Cardiac fibroblast (primary cell): Measurements from ENCODE around the gene ACOXL.

ENCODE experiments used
- DNase-seq, 2 donors: peaks; one replicate each; pipeline versions ENCODE4 v3.0.0 to v3.0.0-alpha.2; 2010; ENCODE audit warnings: low read depth in 2 of 2
- H3K4me3 ChIP-seq, 2 donors: replicated peaks in 1 of 2; 1 replicate in 1 of 2; 2 replicates in 1 of 2; pipeline ENCODE4 v1.5.1; 2011; ENCODE audit warnings: low read depth in 2 of 2, low read length in 2 of 2, mild to moderate bottlenecking in 2 of 2, moderate library complexity in 1 of 2
- TF ChIP-seq, protein P1 (sequence below): IDR thresholded peaks from one replicate; pipeline ENCODE4 v1.5.1; 2011; ENCODE audit warnings: low read depth, mild to moderate bottlenecking, low read length, inconsistent platforms

The ACOXL gene

DNA sequence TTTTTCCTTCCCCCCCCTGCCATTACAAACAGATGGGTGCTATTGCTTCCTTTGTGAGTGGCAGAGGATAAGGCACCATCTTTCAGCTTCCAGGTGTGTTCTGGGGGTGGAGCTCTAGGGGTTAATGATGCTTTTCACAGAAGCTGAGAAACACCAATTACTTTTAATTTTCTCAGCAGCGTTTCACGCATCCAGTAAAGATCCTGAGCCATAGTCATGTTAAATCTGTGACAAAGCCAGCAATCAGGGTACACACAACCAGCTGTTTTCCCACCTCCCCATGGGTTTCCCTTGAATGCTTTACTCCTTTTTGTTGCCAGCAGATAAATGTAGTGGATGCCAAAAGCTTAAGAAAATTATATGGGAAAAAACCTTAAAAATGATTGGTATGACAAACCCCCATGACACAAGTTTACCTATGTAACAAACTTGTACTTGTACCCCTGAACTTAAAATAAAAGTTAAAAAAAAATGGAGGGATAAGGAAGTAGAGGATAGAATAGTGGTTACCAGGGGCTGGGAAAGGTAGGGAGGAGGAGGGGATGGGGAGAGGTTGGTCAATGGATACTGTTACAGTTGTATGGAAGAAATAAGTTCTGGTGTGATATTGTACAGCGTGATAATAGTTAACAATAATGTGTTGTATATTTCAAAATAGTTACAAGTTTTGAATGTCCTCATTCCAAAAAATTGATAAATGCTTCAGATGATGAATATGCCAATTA is 70.0 kb downstream of the ACOXL start:
- no peak overlapping the region for H3K4me3 ChIP-seq
- TF ChIP-seq, protein P1, sequence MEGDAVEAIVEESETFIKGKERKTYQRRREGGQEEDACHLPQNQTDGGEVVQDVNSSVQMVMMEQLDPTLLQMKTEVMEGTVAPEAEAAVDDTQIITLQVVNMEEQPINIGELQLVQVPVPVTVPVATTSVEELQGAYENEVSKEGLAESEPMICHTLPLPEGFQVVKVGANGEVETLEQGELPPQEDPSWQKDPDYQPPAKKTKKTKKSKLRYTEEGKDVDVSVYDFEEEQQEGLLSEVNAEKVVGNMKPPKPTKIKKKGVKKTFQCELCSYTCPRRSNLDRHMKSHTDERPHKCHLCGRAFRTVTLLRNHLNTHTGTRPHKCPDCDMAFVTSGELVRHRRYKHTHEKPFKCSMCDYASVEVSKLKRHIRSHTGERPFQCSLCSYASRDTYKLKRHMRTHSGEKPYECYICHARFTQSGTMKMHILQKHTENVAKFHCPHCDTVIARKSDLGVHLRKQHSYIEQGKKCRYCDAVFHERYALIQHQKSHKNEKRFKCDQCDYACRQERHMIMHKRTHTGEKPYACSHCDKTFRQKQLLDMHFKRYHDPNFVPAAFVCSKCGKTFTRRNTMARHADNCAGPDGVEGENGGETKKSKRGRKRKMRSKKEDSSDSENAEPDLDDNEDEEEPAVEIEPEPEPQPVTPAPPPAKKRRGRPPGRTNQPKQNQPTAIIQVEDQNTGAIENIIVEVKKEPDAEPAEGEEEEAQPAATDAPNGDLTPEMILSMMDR = no peak
- no peak for DNase-seq

DNA sequence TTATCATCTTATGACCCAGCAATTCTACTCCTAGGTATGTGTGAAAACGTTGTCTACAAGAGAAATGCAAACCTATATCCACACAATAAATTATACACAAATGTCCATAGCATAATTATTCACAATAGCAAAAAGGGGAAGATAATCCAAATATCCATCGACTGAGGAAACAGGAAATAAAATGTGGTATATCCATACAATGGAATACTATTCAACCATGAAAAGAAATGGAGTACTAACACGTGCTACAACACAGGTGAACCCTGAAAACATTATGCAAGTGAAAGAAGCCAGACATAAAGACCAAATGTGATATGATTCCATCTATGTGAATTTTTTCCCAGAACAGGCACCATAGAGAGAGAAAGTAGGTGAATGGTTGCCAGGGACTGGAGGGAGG is 72.1 kb downstream of the ACOXL start:
- DNase-seq = no peak
- H3K4me3 ChIP-seq = no peak overlapping the region
- TF ChIP-seq, protein P1 = no peak

DNA sequence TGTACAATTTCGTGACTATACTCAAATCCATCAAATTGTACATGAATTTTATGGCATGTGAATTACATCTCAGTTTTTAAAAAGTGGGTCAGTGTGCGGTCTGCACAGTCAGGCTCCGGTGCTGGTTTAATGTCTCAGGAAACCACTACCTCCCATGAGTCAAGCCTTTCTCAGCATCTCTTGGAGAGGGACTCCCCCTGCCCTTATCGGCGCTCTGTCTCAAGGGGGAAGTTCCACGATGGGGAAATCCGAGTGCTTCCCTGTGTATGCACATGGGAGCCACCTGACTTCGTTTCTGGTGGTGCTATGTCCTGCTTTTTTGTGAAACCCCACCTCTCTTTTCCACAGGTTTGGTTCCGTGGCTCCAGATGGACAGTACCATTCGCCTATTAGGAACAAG is 72.5 kb downstream of the ACOXL start:
- DNase-seq = no peak
- TF ChIP-seq, protein P1 = no peak
- no peak overlapping the region for H3K4me3 ChIP-seq

DNA sequence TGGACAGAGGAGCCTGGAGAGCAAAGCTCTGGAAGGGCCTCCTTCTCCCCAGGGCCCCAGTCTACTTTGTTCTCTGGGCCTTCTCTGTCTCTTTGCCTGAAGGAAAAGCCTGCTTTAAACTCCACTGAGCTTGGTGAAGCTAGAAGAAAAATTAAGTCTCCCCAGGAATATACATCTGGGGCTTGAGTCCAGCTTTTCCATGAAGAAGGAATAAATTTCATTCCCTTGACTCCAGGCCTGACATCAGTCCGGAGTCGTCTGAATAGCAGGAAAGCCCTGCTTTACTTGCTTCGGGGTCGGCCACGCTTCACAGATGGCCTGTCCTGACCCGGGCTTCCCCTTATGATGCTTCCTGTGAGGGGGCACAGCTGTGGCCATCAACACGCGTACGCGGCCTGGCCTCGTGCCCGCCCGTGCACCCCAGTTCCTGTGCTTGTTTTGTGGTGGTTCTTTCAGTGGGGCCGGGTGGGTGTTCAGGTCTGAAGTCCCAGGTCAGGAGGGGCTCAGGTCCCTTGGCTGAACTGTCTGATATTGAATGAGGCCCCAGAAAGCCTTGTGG is 73.6 kb downstream of the ACOXL start:
- no peak overlapping the region for H3K4me3 ChIP-seq
- DNase-seq = no peak
- TF ChIP-seq, protein P1 = no peak

DNA sequence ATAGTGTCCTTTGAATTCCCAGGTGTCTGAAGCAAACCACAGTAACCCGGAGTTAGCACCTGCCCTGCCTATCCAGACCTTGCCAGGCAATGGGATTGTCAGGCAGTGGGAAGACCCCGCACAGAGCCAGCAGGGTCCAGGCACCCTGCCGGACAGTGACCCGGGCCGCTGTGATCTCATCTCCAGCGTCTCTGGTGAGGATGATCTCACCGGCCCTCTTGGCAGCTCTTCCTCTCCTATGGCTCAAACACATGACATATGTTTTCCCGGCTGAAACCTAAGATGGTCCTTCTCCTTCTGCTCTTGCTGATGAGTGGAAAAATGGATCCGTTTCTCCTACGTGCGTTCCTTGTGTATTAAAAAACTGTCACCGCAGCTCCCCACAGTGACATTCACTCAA is 75.1 kb downstream of the ACOXL start:
- TF ChIP-seq, protein P1 = no peak
- DNase-seq = peak; percentile 23 to 53
- H3K4me3 ChIP-seq = no peak overlapping the region

DNA sequence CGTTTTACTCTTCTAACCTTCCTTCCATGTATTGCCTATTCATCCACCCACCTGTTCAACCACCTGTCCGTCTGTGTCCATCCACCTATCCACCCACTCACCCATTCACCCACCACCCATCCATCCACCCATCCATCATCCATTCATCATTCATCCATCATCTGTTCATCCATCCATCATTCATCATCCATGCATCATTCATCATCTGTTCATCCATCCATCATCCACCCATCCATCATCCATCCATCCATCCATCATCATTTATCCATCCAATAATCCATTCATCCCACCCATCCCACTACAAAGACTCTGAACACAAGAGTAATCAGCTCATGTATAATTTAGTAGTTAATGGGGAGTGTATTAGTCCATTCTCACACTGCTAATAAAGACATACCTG is 78.0 kb downstream of the ACOXL start:
- DNase-seq = no peak
- TF ChIP-seq, protein P1 = no peak
- no peak overlapping the region for H3K4me3 ChIP-seq
